Skeletal muscle tissue (tissue), 4 donors: ENCODE measurements around the gene CCDC12. TPM values are rescaled to one million over a fixed set of nuclear protein-coding genes. Genes with fewer than 3 reads are reported as not detected.

Experiments
- H3K27ac ChIP-seq: one replicate; pipeline ENCODE4 v1.7.0; 2013; ENCODE audit warnings: mild to moderate bottlenecking, low read depth, low read length, inconsistent platforms
- H3K27me3 ChIP-seq, 3 donors: one replicate each; pipeline ENCODE4 v1.7.0; 2013; ENCODE audit warnings: low read length in 3 of 3; ENCODE audit not compliant: control insufficient read depth in 3 of 3, insufficient read depth in 3 of 3
- H3K36me3 ChIP-seq, 3 donors: one replicate each; pipeline ENCODE4 v1.7.0; 2013; ENCODE audit warnings: low read length in 3 of 3; ENCODE audit not compliant: control insufficient read depth in 3 of 3, insufficient read depth in 3 of 3
- H3K4me1 ChIP-seq, 3 donors: one replicate each; pipeline ENCODE4 v1.7.0; 2013; ENCODE audit warnings: low read length in 3 of 3, mild to moderate bottlenecking in 3 of 3; ENCODE audit not compliant: control insufficient read depth in 3 of 3, insufficient read depth in 3 of 3
- H3K4me3 ChIP-seq, 3 donors: one replicate each; pipeline ENCODE4 v1.7.0; 2013; ENCODE audit warnings: low read length in 3 of 3
- H3K9ac ChIP-seq, 3 donors: one replicate each; pipeline ENCODE4 v1.7.0; 2013; ENCODE audit warnings: low read length in 3 of 3, mild to moderate bottlenecking in 3 of 3, moderate library complexity in 2 of 3, low read depth in 1 of 3
- H3K9me3 ChIP-seq, 3 donors: one replicate each; pipeline ENCODE4 v1.7.0; 2013; ENCODE audit warnings: low read length in 3 of 3; ENCODE audit not compliant: control insufficient read depth in 3 of 3
- total RNA-seq: library from RNA; depleted of rRNA; stranded (reverse); fragments of >200 nt; gene quantifications from one replicate; pipeline ENCODE4 v1.2.3, GENCODE V29; 2014
- donor health status: Osteomylitis.

CCDC12 gene
- total RNA-seq, 1 donor from 2014 or later: 27.1 TPM

DNA sequence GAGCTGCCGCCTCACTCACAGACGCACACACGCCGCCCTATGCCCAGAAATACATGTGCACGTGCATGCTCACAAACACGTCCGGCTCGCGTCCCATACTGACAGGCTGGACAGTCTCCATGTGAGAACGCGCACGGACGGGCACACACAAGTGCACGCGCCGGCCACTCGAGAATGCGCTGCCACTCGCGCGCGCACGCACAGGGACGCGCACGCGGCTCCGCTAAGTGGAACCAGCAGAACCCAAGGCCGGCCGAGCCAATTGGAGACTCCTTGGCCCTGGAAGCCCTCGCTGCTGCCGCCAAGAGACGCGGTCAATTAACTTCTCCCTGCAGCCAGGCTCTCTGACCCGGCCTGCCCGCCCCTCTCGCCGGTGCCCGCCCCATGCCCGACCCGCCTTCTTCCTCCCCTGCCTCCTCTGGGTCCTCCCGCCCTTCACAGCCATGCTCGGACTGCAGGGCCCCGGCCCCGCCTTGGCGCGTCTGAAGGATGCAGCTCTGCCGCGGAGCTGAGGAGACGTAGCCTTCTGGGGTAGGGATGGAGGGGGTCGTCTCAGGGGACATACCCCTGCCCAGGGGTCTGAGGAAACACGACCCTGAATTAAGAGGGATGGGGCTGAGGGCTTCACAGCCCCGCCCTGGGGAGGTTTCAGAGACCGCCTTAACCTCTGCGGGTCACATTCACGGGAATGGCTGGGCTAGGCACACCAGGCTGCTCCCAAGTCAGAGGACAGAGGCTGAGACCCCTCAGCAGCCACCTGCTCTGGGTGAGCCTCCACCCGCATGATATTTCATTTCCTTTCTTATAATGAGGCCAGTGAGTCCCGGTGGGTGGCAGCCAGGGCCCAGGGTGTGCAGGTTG, 84.0 kb downstream of the CCDC12 start:
- H3K27ac ChIP-seq: no peak overlapping the region
- H3K9me3 ChIP-seq: no peaks in the 10 kb centered on the region
- H3K4me3 ChIP-seq: peak overlapping the region; percentile 61 to 80 (median 72)
- H3K4me1 ChIP-seq: peaks cover 10 to 29% (median 26%) of the 10 kb centered on the region in 3 donors
- H3K27me3 ChIP-seq: peaks cover 0 to 4% (median 0%) of the 10 kb centered on the region in 3 donors
- H3K36me3 ChIP-seq: no peaks in the 10 kb centered on the region
- H3K9ac ChIP-seq: peak overlapping the region; percentile 40 to 83 (median 49)

GRCh38 chr3:46891132-46891531, 85.4 kb downstream of the CCDC12 start:
- Histone ChIP-seq H3K27ac (no peak overlapping the region), H3K36me3 (no peaks in the 10 kb centered on the region), H3K9me3 (no peaks in the 10 kb centered on the region), H3K4me3 (no peak overlapping the region), H3K27me3 (peaks cover 0 to 4% (median 0%) of the 10 kb centered on the region in 3 donors), H3K4me1 (peaks cover 10 to 29% (median 26%) of the 10 kb centered on the region in 3 donors), H3K9ac (no peak overlapping the region)

DNA sequence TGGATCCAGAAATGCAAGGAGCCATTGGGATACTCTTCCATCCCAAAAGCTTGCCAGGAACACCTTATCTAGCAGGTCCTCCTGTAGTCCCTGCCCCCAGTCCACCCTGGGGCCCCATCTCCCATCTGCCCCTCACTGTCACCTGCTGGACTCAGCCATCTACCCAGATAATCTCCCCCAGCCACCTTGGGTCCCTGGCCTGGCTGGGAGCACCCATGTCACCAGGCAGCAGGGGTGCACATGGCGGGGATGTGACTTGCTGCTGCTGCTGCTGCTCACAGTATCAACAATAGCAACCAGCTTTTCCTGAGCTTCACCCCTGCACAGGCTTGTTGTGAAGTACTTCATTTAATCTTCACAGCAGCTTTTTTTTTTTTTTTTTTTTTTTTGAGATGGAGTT, 86.4 kb downstream of the CCDC12 start:
- Histone ChIP-seq H3K27me3 (peaks cover 0 to 4% (median 0%) of the 10 kb centered on the region in 3 donors), H3K9ac (no peak overlapping the region), H3K4me1 (peaks cover 10 to 26% (median 26%) of the 10 kb centered on the region in 3 donors), H3K4me3 (no peak overlapping the region), H3K27ac (no peak overlapping the region), H3K36me3 (no peaks in the 10 kb centered on the region), H3K9me3 (no peaks in the 10 kb centered on the region)

DNA sequence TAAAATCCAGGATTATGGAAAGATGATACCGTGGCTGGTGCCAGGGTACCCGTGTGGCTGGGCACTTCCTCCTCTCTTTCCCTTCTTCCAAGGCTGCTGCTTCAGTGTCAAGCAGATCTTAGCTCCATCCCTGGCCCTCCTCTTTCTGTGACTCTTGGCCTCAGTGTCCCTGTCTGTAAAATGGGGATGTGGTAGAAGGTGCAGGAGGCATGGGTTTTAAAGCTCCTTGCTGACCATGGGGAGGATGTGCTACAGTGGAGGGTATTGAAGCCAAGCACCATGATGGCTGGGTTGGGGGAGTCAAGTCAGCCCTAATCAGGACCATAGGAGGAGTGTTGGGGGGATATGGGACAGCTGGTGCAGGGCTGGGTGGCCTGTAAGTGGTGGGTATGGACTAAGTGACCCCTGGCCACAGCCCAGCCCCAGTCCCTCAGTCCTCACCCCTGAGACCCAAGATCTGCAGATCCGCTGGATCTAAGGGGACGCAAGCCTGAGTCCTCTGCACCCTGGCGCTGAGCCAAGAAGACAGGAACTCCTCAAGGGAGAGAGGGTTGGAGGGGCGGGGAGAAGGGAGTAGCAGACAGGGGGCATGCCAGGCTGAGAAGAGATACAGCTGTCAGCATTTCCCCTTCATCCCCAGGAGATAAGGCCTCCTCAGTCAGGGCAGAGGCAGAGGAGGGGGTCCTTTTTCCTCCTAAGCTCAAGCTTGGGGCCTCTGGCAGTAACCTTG, 87.0 kb downstream of the CCDC12 start:
- Histone ChIP-seq H3K36me3 (no peaks in the 10 kb centered on the region), H3K9ac (no peak overlapping the region), H3K4me3 (no peak overlapping the region), H3K27ac (no peak overlapping the region), H3K27me3 (peaks cover 0 to 8% (median 5%) of the 10 kb centered on the region in 3 donors), H3K4me1 (peaks cover 10 to 26% (median 26%) of the 10 kb centered on the region in 3 donors), H3K9me3 (no peaks in the 10 kb centered on the region)

DNA sequence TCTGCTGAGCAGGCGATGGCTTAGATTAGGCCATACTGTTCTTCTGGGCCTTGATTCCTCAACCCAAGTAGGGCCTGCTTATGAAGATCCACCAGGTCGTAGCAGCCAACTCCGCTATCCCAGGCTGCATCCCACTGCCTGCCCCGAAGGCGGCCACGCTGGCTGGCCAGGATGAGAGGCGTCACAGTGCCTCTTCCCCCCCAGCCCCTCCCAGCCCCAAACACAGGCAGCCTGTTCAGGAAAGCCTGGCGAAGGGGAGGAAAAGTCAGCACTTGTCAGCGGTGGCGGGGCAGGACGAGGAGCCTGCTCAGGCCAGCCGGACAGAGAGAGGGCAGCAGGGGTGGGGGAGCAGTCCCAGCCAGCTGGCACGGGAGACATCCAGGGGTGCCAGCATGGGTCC, 87.8 kb downstream of the CCDC12 start:
- no peak overlapping the region for H3K4me3 ChIP-seq
- no peaks in the 10 kb centered on the region for H3K9me3 ChIP-seq
- H3K36me3 ChIP-seq: no peaks in the 10 kb centered on the region
- peaks cover 10 to 33% (median 24%) of the 10 kb centered on the region in 3 donors for H3K4me1 ChIP-seq
- H3K27ac ChIP-seq: no peak overlapping the region
- peaks cover 1 to 16% (median 13%) of the 10 kb centered on the region in 3 donors for H3K27me3 ChIP-seq
- H3K9ac ChIP-seq: no peak overlapping the region

- Histone ChIP-seq H3K9me3 (no peaks in the 10 kb centered on the region), H3K36me3 (no peaks in the 10 kb centered on the region), H3K9ac (no peak overlapping the region), H3K27me3 (peaks cover 5 to 21% (median 17%) of the 10 kb centered on the region in 3 donors), H3K4me1 (peaks cover 10 to 32% (median 20%) of the 10 kb centered on the region in 3 donors), H3K4me3 (no peak overlapping the region), H3K27ac (no peak overlapping the region)
These were observed 88.5 kb downstream of the CCDC12 start for GRCh38 chr3:46887980-46888494.

DNA sequence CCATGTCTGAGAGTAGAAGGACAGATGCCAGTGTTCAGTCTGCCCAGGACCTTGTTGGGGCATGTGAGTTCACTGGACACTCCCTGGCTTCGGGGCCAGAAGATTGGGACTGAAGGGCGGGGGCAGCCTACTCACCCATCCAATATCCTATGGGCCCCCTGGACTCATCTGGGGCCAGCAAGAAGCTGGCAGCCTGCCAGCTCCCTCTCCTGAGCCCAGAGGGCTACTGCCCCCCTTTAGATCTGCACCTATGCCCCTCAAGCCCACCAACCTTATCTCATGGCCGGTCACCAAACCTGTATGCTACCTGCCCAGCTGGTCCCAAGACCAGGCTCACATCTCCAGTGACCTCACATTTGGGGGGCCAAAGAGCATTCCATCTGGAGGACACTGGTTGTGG, 90.9 kb downstream of the CCDC12 start:
- Histone ChIP-seq H3K27me3 (peaks cover 21 to 37% (median 29%) of the 10 kb centered on the region in 3 donors), H3K9me3 (no peaks in the 10 kb centered on the region), H3K4me1 (peaks cover 0 to 13% (median 11%) of the 10 kb centered on the region in 3 donors), H3K4me3 (no peak overlapping the region), H3K27ac (no peak overlapping the region), H3K9ac (no peak overlapping the region), H3K36me3 (no peaks in the 10 kb centered on the region)

GRCh38 chr3:46884929-46885328, 91.6 kb downstream of the CCDC12 start:
- Histone ChIP-seq H3K9me3 (no peaks in the 10 kb centered on the region), H3K9ac (no peak overlapping the region), H3K27ac (no peak overlapping the region), H3K4me3 (no peak overlapping the region), H3K36me3 (no peaks in the 10 kb centered on the region), H3K4me1 (peaks cover 0 to 13% (median 11%) of the 10 kb centered on the region in 3 donors), H3K27me3 (peaks cover 21 to 36% (median 35%) of the 10 kb centered on the region in 3 donors)

DNA sequence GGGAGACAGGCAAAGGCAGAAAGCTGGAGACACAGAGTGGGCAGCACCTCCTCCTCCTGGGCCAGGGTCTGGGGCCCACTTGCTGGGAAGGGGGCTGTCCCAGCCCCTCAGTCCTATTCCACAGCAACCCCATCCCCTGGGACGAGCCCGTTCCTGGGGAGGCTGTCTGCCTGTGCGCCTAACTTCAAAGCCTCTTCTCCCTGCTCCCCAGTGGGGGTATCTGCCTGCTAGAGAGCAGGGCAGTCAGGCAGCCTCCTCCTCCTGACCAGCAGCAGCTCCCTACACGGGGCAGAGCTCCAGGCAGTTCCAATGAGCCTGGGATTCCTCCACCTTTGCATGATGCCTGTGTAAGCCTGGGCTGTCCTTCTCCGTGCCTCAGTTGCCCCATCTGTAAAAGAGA, 92.1 kb downstream of the CCDC12 start:
- no peak overlapping the region for H3K4me3 ChIP-seq
- no peak overlapping the region for H3K27ac ChIP-seq
- peaks cover 0 to 11% (median 10%) of the 10 kb centered on the region in 3 donors for H3K4me1 ChIP-seq
- peaks cover 21 to 37% (median 34%) of the 10 kb centered on the region in 3 donors for H3K27me3 ChIP-seq
- H3K9me3 ChIP-seq: no peaks in the 10 kb centered on the region
- no peaks in the 10 kb centered on the region for H3K36me3 ChIP-seq
- peak overlapping the region in 1 of 3 donors; percentile 50 for H3K9ac ChIP-seq
